Measurements from ENCODE around the gene KLHL5.

DNA sequence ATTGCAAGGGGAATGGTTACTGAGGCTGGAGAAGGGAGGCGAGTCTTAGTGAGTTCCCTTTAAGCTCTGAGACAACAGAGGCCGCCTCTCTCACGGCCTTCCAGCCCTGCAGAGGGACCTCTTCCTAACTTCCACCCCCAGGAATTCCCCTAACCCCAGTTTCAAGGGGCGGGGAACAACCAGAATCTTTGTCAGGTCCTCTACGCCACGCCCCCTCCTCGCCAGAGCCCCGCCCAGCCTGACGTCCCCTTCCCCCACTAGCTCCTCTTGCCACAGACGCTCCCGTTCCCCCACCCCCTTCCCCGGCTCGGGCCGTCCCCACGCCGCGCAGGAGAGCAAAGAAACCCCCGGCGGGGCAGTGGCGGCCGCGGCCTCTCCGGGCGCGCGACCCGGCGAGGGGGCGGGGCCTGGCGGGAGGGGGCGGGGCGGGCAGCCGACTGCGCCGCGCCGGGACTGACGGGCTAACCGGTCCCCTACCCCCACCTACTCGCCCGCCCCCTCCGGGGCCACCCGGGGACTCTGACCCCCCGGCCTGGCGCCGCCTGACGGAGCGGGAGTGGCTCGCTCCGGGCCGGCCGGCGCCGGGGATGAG lies 17.6 kb upstream of the KLHL5 start:
- TF ChIP-seq CTCF (conservative IDR thresholded peaks at IDR 0.05; ENCODE audit: low read length) = no peak
- TF ChIP-seq EZH2phosphoT487 (IDR thresholded peaks at IDR 0.05; ENCODE audit: borderline replicate concordance) = no peak

Data from Loucy (cell line).